Stimulated activated CD4-positive, alpha-beta T cell treated with anti-CD3 and anti-CD28 coated beads, TNF-alpha, amount 100 ng/mL, for 24 hours (primary cell): ENCODE measurements around the gene FITM1.

ENCODE experiments used
- DNase-seq, 3 experiments: peaks; one replicate each; pipeline ENCODE4 v3.0.0-alpha.2; 2020; ENCODE audit warnings: low read depth in 3 of 3

FITM1 gene, protein sequence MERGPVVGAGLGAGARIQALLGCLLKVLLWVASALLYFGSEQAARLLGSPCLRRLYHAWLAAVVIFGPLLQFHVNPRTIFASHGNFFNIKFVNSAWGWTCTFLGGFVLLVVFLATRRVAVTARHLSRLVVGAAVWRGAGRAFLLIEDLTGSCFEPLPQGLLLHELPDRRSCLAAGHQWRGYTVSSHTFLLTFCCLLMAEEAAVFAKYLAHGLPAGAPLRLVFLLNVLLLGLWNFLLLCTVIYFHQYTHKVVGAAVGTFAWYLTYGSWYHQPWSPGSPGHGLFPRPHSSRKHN

DNA sequence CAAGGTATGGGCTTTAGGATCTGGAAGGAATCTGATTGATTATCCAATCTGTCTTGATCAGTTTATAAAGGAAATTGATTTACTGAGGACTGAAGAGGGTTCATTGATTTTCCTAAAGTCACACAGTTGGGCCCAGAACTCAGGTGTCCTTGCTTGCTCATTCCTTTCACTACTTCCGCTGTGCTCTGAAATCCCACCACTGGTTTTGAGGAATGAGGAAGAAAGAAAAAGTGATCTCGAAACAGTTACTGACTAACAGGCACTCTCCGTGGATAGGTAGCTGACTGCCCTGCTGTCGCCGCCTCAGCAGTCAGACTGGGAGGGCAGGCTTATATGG is at the start of gene FITM1:
Gene FITM1 (plus strand): TSS at position 280 of the 337 bp plus-strand sequence. CDS start 905 bp downstream, outside the sequence.
- no peak for DNase-seq

DNA sequence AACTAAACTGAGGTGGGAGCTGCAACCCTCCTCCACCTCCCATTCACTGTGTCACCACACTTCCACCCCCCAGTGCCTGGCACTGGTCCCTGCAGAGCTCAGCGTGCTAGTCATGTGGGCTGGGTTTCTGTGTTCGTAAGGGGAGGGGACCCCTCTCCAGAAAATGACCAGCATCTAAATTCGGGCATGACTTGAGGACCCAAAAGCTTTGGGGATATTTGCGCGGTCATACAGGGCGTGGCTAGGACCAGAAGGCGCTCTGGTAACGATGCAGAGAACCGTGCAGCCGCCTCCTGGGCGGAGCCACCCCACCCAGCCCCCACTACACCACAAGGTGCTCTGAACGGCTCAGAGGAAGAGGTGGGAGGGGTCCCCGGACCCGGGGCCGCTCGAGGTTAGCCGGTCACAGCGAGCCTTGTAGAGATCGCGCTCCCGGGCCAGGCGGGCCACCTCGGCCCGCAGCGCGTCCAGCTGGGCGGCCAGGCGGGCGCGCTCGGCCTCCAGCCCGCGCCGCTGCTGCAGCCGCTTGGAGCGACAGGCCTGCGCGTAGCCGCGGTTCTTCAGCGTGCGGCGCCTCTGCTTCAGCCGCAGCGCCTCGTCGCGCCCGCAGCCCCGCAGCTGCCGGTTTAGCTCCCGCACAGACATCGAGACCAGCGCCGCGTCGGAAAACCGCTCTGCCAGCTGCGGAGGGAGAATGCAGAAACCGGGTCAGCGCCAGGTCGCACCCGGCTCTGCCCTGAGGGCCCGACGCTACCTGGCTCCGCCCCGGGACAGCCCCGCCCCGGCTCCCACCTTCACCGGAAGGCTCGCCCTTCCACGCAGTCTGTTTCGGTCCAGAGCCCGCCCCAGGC is 49.3 kb upstream of the FITM1 start:
- peak; percentile 34 to 77 (median 41) for DNase-seq

DNA sequence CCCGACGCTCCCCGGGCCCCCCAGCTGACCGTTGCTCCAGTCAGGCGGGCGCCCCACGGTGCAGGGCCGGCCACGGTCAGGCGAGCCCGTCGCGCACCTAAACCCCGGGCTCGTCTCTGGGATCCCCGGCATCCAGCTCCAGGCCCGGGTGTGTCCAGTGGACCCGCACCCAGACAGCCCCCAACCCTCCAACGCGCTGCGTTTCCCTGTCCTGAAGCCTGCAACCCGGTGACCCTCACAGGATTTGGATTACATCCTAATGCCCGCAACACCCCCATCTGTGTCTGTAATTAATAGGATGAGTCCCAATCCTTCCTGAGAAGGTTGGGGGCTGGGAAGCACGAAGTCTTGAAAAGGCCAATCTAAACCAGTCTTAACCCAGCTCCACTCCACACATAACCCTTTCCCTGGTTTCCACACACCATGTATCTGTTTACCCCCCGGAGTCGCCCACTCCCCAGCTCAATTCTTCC is 48.7 kb upstream of the FITM1 start:
- no peak for DNase-seq

DNA sequence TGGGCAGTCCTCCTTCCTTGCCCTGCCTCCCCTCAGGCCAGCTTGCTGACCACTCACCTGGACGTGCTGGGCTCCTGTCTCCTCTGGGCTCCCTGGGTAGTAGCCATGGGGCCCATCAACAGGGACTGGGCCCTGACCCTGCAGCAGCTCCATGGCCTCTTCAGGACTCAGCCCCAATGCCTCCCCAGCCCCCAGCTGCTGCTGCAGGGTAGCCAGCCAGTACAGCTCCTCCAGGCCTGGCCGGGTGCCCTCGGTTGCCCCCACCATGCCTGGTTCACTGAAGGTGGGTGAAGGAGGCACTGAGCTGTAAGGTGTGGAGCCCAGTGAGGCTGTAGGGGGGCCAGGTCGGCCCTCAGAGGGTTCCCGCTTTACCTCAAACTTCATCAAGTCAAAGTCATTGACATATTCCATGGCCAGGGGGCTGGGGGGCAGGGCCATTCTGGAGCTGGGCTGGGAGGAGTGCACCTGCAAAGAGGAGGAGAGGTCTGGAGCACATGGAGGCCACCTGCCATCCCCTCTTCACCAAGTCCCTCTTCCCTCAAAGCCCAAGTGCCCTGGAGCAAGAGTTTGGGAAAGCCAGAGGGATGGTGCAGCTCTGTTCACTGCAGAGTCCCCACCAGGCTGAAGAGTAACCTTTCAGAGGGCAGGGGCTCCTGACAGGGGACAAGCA is 47.9 kb upstream of the FITM1 start:
- DNase-seq: no peak

DNA sequence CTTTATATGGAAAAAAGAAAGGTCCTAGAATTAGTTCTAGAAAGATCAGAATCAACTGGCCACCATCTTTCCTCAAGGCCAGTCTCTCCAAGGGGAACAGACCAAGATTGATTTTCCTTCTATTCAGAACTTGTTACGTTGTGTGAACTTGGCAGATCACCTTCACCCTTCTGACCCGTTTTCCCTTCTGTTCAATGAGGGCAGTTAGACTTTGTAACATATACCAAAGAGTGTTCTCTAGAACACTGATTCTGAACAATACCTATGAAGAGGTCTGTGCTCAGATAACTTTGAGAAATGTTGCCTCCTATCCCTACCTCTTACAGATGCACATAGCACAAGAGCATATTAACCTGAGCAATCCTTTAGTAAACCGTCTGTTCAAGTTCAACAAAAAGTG is 47.0 kb upstream of the FITM1 start:
- no peak for DNase-seq

DNA sequence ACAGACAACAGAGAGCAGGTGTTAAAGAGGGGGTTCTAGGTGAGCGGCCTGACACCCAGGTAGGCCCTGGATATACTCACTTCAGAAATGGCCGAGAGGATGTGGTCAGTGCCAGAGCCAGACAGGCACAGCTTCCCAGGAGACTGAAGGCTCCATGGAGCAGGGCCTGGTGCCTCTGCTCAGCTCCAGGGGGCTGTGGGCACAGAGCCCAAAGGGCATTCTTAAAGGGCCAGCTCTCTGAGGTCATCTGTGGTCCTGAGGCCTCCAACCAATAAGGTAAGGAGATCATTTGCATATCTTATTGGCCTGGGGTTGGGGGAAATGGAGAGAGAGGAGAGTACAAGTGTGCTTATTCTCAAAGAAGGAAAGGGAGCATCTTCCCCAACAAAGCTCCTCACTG is 46.0 kb upstream of the FITM1 start:
- DNase-seq: no peak

DNA sequence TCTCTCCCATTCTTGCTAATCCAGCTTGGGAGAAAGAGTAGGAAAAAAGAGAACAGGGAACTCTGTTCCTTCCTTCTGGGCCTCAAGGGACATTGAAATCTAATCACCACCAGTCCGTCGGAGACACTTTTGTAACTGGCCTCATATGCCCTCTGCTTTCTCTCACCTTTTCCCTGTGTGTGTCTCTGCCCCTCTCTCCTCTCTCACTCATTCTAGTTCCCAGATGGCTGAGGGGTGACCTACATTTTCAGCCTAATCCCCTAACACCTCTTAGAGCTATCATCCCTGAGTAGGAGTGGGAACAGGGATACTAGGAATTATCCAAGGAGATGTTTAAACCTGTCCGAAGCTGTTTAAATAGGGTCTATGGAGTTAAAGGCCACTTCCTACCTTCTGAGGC is 45.2 kb upstream of the FITM1 start:
- no peak for DNase-seq

DNA sequence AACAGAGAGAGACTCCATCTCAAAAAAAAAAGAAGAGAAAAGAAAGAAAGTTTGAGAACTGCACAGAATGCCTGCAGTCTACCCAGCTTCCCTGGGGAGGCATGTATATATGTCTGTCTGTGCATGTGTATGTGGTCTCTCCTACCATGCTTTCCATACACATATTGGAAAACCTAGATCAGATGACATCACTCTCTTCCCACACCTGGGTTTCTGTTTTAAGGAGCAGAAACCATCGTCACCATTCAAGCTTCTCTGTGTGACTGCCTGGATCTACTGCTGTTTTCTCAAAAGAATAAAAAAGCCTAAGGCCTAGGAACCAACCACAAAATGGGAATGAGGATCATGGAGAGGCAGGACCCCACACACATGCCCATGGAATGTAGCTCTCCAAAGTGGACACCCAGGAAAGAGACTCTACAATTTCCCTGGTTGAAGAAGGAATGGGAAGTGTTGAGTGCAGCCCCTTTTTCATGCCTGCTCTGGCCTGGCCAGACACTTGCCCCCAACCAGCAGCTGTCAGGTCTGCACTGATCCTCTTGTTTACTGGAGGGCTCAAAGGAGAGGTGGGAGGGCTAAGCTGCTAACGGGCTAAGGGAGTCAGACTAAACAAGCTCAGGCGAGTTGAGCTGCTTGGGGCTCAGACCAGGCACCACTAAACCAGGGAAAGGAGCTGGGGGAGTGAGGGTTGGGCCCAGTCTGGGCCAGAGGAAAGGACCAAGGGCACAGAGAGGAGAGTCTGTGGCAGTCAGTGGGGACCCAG is 44.1 kb upstream of the FITM1 start:
- DNase-seq: no peak

DNA sequence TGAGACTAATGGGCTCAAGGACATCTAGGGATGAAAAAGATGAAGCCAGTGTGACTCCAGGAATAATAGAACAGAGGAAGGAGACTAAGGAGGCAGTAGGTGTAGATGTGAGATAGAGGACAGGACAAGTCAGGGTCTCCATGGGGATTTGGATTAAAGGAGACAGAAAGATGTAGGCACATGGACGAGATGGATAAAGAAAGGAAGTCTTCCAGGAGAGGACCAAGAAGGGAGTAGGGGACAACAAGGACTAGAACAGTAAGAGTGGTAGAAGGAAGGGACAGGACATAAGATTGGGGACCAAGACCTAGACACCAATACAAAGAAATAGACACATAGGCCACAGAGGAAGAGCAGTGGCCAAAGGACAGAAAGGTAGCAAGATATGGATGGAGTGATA is 43.5 kb upstream of the FITM1 start:
- no peak for DNase-seq

DNA sequence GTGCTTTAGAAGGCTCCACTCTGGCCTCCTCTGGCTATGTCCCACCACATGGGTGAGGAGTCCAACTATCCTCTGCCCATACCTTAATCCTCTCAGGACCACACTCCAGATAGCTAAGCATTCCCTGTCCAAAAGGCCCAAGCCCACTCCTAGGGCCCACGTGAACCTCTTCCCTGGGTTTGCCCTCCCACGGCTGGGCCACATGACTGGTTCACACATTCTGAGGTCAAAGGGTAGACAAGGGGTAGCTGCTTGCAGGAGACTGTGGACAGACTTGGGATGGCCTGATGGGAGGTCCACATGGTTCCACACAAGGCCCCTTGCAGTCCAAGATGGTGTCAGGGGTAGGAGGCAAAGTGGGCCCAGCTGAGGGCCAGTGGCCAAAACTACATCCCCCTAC is 42.4 kb upstream of the FITM1 start:
- DNase-seq: no peak

DNA sequence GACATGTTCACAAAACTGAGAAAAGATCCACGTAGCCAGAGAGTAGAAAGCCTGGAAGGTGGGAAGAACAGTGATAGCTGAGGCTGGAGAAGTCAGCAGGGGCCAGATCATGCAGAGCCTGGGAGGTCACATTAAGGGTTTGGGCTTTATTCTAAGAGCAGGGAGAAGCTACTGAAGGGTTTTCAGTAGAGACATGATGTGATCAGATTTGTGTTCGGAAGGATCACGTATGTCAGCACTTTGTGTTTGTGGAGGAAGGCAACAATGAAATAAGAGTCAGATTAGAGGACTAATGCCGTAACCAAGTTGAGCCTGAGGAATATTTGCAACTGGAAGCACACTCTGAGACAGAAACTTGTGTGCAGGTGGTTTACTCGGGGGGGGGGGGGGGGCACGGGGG is 40.6 kb upstream of the FITM1 start:
- no peak for DNase-seq

DNA sequence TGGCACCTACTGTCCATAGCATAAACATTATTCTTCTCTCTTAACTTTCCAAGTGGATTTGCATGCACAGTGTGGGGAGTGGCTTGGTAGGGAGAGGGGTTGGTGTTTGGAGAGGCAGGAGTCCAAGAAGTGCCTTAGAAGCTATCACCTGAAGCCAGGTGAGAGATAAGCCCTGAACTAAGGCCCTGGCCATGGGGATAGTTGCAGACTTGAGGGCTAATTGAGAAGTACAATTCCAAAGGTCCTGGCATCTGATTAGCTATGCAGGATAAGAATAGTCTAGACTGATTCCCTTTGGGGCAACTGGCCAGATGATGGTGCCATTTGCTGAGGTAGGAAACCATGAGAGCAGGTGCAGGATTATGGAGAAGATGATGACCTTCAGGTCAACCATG is 38.4 kb upstream of the FITM1 start:
- DNase-seq: no peak

DNA sequence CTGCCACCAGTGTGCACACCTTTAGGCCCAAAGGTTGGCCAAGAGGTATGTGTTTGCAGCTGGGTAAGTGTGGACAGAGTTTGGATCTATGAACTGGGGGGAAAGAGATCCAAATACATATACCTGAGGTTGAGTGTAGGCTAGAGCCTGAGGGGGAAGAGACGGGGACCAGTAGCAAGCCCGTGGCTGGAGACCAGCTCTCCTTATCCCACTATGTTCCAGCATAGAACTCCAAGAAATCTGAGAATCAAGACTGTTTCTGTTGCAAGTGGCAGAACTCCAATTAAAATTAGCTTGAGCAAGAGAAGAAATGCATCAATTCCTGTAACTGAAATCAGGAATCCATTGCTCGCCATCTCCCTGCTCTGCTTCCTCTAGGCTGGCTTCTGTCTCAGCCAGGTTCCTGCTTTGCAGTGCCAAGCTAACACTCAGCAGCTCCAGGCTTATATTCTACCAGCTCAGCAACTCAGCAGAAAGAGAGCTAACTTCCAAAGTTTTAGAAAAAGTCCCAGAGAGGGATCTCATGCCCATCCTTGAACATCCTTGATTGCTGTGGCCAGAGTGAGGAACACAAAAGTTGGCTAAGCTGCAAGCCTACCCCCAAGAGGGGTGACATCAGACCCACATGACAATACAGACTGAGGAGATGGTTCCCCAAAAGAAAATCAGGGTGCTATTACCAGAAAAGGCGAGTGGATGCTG is 37.8 kb upstream of the FITM1 start:
- no peak for DNase-seq

DNA sequence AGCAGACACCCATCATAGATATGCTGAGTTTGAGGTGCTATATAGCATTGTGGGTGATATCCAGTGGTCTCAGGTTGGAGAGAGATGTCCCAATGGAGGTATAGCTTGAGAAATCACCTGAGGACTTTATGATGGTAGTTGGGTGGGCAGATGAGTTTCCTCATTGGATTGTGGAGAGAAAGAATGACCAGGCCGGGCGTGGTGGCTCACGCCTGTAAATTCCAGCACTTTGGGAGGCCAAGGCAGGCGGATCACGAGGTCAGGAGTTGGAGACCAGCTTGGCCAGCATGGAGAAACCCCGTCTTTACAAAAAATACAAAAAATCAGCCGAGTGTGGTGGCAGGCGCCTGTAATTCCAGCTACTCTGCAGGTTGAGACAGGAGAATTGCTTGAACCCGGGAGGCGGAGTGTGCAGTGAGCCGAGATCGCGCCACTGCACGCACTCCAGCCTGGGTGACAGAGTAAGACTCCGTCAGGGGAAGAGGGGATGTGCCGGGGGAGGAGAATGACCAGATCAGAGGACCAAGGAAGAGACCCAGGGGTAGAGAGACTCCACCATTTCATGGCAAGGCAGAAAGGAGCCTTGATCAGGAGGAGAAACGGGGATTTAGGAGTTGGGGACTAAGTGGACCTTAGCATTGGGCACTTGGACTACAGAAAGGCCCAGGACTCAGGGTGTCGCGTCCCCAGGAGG is 37.1 kb upstream of the FITM1 start:
- DNase-seq: no peak

DNA sequence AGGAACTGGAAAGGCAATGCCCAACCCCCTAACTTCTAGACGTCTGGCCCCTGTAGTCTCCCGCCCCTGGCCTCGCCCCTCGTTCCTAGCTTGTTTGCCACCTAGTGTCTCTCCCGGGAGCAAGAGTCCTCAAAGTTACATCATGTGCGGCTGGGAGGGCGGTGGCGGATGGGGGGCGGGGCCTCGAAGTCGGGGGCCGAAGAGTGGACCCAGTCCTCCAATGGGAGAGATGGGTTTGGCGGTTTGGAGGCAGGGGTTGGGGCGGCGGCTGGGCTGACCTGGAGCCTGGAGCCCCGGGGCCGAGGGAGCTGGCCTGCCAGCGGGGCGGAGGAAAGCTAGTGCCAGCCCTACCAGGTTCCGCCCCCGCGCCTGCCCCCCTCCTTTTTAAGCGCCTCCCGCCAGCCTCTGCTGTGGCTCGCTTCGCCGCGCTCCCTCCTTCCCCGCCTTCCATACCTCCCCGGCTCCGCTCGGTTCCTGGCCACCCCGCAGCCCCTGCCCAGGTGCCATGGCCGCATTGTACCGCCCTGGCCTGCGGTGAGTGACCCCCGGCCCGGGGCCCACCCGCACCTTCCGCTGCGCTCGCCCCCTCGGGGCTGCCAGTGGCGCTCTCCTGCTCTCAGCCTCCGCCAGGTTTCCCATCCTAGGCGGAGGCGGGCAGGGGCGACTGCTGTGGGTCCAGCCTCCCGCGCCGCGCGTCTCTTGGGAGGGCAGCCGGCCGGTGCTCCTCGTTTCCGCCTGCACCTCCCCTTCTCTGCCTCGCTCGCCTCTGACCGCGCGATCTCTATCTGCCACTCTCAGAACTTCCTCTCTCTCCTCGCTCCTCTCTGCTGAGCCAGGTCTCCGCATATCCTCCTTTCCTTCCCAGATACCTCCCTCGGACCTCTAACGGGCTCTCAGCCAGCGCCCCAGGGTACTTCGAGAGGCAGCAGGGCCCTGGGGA is 36.3 kb upstream of the FITM1 start, which contains the start of gene PCK2:
Gene PCK2 (plus strand): TSS at position 411 of the 940 bp plus-strand sequence. CDS start 95 bp downstream, at position 506.
- DNase-seq: peak; percentile 68 to 94 (median 75)

DNA sequence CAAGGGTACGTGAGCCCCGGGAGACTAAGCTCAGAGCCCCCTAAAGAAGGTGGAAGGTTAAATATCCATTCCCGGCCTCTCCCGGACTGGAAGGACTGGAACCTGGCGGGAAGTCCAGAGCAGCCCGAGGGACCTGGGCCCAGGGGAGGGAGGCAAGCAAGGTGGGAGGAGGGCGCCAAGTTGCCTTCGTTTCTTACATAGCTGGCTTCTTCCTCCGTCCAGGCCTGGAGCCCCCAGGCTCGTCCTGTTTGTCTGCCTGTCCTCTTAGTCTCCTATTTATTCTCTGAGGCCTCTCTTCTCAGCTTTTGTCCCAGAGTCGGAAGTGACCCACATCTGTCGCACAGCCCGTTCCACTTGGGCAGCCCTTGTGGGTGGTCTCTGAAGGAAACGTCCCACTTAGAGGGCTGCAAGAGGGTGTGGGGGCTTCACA is 35.6 kb upstream of the FITM1 start:
- peak in 1 of 3 experiments; percentile 9 for DNase-seq

DNA sequence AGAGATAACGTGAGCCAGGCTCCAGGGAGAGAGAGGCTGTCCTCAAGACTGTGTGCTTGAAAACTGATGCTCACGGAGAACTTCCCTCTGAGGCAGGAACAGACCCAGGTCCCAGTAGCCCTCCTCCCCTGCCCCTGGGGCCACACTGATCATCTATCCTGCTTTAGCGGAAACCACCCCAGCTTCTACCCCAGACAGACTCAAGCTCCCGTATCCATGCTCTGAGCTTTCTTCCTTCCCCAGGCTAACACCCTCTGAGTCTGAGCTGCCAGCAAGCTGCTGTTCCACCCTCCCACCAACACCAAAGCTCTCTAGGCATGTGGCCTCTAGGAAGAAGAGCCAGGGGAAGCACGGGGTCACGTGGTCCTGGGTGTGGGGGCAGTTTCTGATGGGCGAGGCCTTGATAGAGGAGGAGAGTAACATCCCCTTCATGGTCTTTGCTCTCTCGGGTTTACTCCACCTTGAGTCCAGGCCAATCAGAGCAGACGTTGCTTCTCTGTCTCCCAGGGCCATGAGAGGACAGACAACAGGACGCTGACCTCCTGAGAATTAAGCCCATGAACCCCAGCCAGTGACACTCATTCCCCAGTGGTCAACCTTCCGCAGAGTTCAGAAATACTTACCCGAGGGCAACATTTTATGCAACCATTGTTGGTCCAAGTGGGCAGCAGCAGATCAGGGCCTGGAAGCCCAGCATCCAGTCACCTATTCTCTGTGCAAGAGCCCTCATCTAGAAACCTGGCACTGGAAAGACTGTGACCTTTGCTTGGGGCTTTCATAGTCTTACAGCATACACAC is 35.0 kb upstream of the FITM1 start:
- DNase-seq: peak in 2 of 3 experiments; percentile 39 to 74

DNA sequence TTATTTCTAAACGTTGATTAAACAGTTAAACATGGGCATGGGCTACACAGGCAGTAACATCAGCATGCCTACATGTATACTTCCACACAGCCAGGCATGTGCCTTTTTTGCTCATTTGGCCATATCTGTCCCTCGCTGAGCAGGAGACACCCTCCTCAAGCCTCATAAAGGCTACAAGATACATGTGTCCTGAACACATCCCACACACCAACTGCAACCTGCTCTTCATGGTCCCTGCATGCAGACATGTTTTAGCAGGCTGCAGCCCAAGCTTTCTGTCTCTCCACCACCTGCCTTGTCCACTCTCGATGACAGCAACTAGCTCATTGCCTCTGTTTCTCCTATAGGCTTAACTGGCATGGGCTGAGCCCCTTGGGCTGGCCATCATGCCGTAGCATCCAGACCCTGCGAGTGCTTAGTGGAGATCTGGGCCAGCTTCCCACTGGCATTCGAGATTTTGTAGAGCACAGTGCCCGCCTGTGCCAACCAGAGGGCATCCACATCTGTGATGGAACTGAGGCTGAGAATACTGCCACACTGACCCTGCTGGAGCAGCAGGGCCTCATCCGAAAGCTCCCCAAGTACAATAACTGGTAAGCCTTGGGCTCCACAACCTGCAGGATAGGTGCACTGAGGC is 33.8 kb upstream of the FITM1 start:
- no peak for DNase-seq
